Activated CD4-positive, CD25-positive, alpha-beta regulatory T cell treated with anti-CD3 and anti-CD28 coated beads, Interleukin-2, amount 50 U/mL, for 24 hours (primary cell): ENCODE data around the gene CCDC121.

Source experiments
- ATAC-seq, 2 donors: fragments of 150-1000 bp; cut with Tn5 transposase; one replicate each; pipeline ENCODE4 v1.10.0; 2021; ENCODE audit warnings: mild to moderate bottlenecking in 1 of 2, moderate library complexity in 1 of 2

The CCDC121 gene, protein sequence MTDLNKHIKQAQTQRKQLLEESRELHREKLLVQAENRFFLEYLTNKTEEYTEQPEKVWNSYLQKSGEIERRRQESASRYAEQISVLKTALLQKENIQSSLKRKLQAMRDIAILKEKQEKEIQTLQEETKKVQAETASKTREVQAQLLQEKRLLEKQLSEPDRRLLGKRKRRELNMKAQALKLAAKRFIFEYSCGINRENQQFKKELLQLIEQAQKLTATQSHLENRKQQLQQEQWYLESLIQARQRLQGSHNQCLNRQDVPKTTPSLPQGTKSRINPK

DNA sequence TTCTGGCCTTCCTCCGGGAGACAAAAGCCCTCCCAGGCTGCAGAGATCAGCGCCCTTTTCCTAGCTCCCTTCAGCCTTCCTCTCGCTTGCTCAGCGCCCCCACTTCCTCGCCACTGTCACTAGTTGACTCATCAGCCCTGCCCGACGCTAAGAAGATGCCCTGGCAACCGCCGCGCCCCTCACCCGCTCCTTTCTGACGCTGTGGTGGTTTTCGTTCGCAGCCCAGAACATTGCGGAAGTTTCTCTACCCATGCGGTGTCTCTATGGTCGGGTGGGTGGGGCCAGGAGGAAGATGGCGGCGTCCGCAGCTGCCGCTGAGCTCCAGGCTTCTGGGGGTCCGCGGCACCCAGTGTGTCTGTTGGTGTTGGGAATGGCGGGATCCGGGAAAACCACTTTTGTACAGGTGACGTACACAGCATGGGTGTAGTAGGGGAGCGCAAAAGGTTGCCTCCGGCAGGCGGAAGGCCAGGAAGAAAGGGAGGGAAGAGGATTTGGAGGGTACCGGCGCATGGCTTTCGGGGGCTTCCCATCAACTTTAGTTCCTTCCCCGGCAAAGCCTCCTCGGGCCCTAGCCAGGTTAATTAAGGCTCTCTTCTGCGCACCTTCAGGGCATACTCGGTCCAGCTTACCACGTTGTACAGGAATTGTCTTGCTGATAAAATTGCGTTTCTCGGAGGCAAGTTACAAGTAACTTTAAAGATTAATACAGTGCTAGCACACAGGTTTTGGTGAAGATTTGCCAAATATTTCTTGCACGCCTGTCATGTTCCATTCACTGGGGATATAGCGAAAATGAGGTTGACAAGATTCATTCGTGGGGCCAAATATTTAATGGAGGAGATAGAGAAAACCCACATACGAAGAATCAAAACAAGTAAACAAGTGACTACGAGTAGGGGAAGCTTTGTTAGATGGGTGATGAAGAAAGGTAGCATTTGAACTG is at the start of gene CCDC121, which contains the start of gene GPN1:
CCDC121 (minus strand) TSS at position 246 of the 943 bp plus-strand sequence. CDS start 1,213 bp downstream, outside the sequence.
GPN1 (plus strand) TSS at position 284 of the 943 bp plus-strand sequence; CDS start at position 293, 9 bp downstream.
- ATAC-seq, result peak; percentile 99 to 100

DNA sequence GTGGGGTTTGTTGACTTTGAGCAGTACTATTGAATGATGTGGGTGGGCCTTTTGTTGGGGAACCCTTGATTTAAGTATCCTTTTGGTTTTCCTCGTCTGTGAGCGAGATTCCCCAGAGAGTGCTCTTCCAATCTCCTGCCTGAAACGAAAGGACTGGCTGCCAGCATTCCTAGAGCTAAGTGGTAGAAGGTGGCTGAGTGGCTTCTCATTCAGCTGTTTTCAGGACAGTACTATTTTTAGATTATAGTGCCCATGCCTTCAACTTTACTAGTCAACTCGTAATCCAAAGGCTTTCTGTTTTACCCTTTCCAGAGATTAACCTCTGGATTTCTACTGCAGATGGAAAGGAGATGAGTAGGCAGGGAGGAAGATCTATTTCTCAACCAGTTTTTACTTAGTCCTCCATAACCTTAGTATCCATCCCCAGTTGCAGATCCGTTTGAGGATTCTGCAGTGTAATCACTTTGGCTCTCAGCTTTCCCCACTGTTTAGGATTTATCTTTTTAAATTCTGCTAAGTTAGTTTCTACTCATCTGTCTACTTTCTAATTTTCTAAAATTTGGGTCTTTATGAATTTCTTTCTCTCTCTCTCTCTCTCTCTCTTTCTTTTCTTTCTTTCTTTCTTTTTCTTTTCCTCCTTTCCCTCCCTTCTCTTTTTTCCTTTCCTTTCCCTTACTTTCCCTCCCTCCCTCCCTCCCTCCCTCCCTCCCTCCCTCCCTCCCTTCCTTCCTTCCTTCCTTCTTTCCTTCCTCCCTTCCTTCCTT is 44.1 kb upstream of the CCDC121 start:
- ATAC-seq, result no peak

DNA sequence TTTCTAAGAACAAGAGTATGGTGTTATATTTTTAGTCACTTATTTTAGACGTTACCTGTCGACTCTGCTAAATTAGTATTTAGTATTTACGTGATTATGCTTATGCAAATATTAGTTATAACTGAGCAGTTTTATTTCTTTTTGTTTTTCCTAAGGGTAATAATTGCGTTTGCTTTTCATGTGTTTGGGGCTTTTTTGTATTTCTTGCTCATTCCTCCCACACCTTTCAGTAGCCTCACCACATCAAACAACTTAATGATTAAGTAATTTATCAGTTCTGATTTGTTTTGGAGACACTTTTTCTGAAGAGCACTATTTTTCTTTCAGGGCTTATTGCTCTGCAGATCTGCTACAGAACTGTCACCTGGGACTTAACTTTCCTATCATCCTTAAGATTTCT is 42.4 kb upstream of the CCDC121 start:
- ATAC-seq, result peak; percentile 60 to 76

DNA sequence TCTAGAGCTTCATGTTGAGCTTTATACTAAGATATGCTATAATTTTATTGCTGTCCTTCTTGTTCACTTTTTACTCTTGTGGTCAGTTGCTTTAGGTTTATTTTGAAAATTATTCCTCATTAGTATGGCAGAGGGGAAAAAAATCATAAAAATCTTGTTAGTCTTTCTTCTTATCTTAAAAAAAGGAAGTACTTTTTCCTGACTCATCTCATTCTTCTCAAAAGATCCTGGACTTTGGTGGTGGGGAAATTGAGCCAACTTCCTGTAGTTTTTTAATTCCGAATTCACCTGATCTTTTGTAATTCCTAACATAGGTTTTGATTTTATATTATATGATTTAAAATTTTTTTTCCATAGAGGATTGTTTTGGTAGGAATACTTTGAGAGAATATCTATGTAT is 38.6 kb upstream of the CCDC121 start:
- no peak for ATAC-seq

DNA sequence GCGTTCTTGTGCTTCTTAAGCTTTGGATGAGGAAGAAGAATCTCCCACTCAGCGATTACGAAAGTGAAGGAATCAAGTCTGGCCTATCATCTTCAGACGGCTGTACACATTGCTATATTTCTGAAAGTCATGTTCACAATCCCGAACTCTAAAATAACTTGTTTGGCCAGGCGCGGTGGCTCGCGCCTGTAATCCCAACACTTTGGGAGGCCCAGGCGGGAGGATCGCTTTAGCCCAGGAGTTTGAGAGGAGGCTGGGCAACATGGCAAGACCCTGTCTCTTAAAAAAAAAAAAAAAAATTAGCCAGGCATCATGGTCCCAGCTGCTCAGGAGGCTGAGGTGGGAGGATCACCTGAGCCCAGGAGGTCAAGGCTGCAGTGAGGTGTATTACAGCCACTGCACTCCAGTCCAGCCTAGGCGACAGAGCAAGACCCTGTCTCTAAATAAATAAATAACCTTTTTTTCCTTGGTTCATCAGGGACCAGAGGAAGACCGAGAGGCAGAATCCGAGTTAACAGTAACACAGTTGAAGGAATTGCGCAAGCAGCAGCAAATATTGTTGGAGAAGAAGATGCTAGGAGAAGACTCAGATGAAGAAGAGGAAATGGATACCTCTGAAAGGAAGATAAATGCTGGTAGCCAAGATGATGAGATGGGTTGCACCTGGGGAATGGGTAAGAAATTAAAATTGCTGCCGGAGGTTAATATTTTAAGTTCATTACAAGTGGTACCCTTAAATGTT is 36.0 kb upstream of the CCDC121 start:
- no peak for ATAC-seq

DNA sequence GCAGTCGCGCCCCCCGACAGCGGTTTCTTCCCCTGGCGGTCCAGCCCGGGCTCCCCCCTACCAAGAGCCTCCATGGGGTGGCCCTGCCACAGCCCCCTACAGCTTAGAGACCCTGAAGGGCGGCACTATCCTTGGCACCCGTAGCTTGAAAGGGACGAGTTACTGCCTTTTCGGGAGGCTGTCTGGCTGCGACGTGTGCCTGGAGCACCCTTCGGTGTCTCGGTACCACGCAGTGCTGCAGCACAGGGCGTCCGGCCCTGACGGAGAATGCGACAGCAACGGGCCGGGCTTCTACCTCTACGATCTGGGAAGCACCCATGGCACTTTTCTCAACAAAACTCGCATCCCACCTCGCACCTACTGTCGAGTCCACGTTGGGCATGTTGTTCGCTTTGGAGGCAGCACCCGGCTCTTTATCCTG is 35.4 kb upstream of the CCDC121 start:
- no peak for ATAC-seq

DNA sequence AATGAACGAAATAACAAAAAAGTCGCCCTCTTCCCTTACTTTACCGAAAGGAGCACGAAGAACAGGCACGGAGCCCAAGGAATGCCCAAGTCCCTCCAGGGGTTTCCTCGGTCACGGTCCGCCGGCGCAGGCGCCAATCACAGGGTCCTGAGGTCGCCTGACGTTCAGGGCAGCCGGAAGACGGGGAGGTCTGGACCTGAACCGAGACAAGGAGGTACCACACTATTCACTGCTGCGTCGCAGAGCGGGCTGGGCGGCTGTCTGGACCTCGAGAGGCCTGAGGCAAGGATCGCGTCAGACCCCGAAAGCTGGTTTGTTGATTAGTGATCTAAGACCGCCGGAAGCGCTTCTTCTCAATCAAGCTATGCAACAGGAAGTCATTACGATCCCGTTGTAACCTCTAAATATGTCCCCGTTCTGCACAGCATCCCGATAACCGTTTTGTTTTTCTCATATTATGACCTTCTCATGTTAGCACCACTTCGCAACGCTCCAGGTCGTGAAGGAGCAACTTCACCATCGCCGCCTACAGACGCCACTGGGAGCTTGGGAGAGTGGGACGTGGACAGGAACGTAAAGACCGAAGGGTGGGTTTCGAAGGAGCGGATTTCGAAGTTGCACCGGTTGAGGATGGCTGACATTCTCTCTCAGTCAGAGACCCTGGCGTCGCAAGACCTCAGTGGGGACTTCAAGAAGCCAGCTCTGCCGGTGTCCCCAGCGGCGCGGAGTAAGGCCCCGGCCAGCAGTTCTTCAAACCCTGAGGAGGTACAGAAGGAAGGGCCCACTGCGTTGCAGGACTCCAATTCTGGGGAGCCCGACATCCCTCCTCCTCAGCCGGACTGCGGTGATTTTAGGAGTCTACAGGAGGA is 34.7 kb upstream of the CCDC121 start, which contains the start of the genes SLC4A1AP and SUPT7L:
SLC4A1AP (plus strand) TSS at position 605 of the 869 bp plus-strand sequence; CDS start at position 631, 26 bp downstream.
SUPT7L (minus strand) TSS at position 330 of the 869 bp plus-strand sequence. CDS start 1,422 bp downstream, outside the sequence.
- ATAC-seq, result peak; percentile 85 to 86

DNA sequence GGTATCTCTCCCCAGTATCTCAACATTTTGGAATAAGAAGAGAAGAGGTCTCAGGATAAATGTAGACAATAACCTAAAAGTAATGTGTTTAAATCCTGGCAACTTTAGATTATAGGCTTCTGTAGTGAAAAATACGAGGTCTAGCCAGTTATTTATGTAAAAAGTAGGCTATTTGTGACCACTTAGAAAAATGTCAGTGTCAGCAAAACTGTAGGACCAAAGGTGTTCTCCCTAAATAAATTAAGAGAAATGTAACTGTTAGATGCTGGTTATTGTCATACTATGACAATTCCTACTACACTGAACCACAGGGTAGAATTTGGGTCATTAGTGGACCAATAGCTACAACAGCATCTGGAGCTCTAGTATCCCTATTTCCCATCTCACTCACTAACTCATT is 32.6 kb upstream of the CCDC121 start:
- no peak for ATAC-seq

DNA sequence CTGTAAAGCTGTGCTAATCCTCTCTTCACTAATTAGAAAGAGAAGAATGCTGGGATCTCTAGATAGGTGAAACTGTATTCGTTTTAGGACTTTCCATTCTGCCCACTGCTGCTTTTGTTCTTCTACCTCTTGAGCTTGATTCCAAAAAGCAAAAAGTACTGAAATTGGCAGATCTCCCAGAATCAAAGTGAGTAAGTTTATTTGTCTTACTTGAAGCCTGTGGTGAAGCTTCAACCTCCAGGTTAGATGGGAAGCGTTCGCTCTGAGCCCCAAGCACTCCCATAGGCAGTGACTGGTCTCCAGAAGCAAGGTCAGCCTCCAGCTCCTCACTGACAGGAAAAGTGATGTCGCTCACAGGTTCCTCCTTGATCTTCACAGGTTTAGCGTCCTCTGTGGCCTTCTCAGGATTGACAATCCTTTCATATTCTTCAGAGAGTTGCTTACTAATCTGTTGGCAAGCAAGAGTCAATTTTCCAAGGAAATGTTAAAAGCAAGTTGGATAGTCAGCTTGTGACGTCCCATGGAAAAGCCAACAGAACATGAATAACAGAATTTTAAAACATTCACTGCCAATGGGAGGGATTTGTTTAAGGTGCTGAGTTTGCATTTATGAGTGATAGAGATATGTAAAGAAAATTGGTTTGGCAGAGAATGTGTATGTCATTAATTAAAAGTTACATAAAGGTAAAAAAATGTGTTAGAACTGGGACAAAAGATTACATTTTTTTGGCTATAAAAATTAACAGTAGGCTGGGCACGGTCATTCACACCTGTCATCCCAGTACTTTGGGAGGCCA is 26.5 kb upstream of the CCDC121 start:
- ATAC-seq, result no peak

DNA sequence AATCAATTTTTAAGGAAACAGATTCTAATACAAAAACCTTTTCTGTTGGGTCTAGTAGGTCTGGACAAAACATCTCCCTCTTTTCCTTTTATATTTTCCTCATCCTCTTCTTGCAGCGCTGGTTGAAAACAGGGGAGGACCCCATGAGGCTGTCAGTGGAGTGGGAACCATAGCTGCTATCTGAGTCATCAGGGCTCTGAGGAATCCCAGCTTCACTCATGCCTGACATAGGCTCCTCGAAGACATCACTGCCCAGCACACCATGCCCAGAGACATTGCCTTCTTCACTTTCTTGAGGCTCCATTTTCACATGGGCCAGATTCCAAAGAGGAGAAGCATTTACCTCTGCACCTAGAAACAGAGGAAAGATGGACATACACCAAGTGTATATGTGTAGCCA is 24.6 kb upstream of the CCDC121 start:
- no peak for ATAC-seq

DNA sequence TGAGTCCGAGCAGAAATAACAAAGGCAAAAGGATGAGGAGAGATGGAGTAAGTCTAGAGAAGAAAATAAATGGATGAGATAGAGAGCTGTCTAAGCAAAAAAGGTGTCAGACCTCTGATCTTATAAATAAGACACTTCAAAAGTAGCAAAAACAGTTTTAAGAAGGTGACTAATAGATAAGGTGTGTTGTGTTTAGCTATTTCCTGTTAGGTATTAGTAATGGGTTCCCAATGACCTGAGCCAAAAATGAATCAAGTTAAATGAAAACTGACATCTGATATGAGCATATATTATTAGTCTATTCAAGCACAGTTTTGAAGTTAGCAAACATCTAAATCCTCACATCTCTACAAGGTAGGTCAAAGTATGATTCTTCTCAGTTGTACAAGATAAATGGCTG is 24.0 kb upstream of the CCDC121 start:
- peak; percentile 84 to 86 for ATAC-seq

DNA sequence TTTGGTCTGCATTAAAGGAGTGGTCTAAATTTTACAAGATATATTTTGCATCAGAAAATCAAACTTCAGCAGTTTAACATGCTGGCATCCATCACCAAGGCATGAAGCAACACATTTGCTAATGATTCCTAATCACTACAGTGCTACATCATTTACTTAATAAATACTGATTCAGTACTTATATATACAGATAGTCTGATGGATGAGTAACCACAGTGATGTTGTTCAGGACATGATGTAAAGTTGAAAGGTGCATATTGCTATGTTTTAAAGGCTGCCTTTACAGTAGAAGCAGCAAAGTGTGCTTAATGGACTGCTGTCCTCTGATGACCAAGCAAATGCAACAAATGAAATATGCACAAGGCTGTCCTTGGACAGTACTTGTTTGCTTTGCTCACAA is 23.5 kb upstream of the CCDC121 start:
- peak; percentile 34 to 64 for ATAC-seq

DNA sequence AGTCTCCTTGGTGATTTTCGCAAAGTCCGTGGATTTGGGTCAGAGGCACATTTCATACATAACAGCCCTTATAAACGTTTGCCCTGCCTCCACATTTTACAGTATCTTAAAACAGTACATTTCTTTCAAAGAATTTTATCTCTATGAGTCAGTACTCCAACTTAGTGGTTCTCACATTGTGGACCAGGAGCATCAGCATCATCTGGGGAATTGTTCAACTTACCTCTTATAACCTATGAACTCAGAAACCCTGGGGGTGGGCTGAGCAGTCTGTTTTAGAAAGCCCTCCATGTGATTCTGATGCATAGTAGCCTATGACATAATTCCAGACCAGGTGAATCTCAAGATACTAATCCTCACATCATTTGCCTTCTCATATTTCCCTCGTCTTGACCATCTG is 22.2 kb upstream of the CCDC121 start:
- no peak for ATAC-seq

DNA sequence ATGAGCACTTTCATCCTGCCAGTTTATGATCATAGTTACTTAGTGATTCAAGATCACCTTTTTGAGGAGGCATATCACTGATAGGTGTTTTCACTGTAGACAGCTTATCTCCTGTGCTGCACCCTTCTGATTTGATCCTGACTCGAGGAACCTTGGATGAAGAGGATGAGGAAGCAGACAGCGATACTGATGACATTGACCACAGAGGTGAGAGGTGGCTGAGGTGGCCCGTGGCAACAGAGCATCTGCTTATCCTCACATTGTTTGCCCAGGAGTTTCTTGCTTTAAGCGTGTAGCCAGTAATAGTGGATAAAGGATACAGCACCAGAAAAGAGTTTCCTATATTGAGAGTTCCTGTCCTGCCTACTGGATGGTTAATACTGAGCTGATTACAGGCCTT is 18.9 kb upstream of the CCDC121 start:
- ATAC-seq, result no peak

DNA sequence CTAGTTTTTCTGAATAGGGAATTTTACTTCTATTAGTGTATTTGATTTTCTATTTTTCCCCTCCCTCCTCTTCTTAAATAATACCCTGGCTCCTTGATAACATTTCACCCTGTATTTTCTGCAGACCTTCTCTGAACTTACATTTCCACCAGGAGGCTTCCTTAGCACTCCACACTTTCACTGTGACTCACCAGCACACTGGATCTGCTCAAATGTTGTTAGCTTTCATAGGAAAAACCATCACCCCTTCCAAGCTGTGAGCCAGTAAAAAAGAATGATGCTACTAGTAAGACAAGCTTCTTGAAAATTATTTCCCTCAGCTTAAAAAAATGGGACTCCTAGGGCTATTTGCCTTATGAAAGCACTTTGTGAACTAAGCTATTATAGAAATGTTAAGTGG is 18.5 kb upstream of the CCDC121 start:
- ATAC-seq, result no peak

DNA sequence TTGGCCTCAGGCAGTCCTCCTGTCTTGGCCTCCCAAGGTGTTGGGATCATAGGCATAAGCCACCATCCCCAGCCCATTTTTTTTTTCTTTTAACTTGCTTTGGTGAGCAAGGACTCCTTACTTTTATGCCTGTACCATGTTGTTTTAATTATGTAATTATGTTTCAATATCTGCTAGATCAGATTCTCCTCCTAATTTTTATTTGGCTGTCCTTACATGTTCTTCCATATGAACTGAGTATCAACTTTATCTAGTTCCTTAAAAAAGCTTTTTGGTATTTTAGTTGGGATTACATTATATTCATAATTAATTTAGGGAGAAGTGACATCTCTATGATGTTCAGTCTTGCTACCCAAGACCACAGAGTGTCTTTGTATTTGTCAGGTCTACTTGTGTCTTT is 16.4 kb upstream of the CCDC121 start:
- ATAC-seq, result no peak

DNA sequence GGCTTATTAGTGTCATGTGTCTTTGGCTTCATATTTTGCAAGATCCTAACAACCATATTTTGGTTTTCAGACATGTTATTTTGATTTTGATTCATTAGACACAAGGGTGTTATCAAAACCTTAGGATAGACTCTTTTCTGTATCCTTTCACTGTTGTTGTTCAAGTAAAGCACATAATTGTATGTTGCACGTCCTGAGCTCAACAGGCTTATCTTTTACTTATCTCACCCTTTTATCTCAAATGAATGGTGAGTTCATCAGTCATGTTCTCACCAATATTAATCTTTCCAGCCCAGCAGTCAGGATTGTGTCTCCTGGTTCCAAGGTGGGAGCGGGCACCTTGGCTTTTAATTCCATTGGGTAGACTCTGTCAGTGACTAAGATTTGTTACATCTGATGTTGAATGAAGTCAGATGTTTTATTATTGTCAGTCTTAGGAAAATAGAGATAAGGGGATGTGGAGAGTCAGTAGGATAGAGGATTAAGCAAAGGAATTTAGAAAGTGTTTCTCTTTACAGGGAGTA is 12.0 kb upstream of the CCDC121 start:
- ATAC-seq, result no peak

DNA sequence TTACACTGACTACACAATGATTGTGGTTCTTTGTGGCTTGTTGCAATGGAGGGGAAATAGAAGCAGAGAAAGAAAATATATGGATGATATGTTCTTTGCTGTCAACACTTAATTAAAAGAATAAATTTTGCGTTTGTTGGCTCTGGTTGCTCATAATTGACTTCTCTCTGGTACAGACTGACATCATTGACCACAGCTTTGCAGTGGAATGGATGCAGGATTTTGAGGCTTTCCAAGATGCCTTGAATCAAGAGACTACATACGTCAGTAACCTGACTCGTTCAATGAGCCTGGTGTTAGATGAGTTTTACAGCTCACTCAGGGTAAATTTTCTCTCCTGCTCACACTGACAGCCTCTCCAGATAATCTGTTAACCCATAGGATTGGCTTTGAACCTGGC is 9.9 kb upstream of the CCDC121 start:
- no peak for ATAC-seq

DNA sequence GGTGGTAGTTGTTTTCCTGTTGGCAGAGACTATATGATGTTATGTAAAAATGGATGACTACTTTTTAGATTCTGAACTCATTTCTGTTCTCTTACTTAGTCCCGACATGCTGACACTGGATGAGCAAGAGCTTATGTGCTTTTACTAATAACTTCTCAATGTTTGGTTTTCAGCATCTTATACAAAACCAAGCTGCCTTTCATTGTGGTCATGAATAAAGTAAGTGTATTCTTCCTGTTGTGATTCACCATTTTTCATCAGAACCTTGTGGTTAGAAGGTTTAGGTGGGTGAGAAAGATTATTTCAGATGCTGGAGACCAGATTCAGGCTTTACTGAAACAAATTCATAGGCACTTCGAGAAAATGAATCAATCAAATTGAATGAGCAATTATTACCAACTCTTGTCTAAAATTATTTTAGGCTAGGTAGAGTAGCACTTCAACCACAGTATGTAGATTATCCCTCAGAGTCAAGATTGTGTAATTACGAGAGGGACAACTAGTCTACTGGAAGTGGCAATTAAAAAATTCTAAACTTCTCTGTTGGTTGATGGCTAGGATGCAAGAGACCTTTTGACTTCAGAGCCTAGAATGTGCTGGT is 9.3 kb upstream of the CCDC121 start:
- peak; percentile 91 to 94 for ATAC-seq
